ENCODE results near the gene BCAR3. TPM values are rescaled to one million over a fixed set of nuclear protein-coding genes. Genes with fewer than 3 reads are reported as not detected.

Gene BCAR3
- total RNA-seq, 3 donors from 2014 or later (not counting 1 experiment from before 2014, with no cell fraction given): 0.52 to 6.5 (median 2.4) TPM

DNA sequence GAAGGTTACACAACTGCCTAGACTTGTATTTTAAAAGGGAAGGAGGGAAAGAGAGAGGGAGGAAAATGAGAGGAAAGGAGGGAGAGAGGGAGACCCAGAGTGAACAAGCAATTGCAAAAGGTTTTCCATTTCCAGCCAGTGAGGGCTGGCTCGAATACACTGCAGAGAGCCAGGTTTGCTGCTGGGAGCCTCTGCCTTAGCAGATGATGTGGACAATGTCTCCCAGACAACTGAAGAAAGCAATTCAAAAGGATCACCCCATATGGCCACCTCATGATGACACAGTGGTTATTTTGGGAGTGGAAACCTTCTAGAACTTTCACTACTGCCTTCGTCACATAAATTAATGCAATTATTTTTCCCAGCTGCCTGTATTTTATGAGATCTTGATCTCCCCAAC, 86.4 kb downstream of the BCAR3 start:
- Mint-ChIP-seq H3K9me3 (no peaks in the 10 kb centered on the region), H3K4me1 (peaks cover 13 to 17% of the 10 kb centered on the region in 2 donors), H3K4me3 (no peak overlapping the region), H3K27me3 (ENCODE audit: low read depth in 2 of 2) (peaks cover 0 to 7% of the 10 kb centered on the region in 2 donors), H3K27ac (no peak overlapping the region), H3K36me3 (no peaks in the 10 kb centered on the region)
- ATAC-seq (no peak), DNase-seq (no peak)
- 100% methylated on average over 1 of the region's 2 CpGs for WGBS (ENCODE audit: insufficient coverage)
- Histone ChIP-seq H3K9me3 (ENCODE audit: control insufficient read depth, insufficient read depth, low read length) (no peaks in the 10 kb centered on the region), H3K27ac (ENCODE audit: low read length) (no peak overlapping the region), H3K4me1 (ENCODE audit: control insufficient read depth, insufficient read depth, low read length) (peaks cover 14% of the 10 kb centered on the region), H3K27me3 (ENCODE audit: control insufficient read depth, insufficient read depth, low read length) (no peaks in the 10 kb centered on the region), H3K4me3 (ENCODE audit: low read length) (no peak overlapping the region), H3K36me3 (ENCODE audit: control insufficient read depth, insufficient read depth, low read length) (no peaks in the 10 kb centered on the region)
- TF ChIP-seq, protein P1, sequence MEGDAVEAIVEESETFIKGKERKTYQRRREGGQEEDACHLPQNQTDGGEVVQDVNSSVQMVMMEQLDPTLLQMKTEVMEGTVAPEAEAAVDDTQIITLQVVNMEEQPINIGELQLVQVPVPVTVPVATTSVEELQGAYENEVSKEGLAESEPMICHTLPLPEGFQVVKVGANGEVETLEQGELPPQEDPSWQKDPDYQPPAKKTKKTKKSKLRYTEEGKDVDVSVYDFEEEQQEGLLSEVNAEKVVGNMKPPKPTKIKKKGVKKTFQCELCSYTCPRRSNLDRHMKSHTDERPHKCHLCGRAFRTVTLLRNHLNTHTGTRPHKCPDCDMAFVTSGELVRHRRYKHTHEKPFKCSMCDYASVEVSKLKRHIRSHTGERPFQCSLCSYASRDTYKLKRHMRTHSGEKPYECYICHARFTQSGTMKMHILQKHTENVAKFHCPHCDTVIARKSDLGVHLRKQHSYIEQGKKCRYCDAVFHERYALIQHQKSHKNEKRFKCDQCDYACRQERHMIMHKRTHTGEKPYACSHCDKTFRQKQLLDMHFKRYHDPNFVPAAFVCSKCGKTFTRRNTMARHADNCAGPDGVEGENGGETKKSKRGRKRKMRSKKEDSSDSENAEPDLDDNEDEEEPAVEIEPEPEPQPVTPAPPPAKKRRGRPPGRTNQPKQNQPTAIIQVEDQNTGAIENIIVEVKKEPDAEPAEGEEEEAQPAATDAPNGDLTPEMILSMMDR (IDR thresholded peaks at IDR 0.05): no peak
- intact Hi-C loops (cut with micrococcal nuclease): no loop called here

DNA sequence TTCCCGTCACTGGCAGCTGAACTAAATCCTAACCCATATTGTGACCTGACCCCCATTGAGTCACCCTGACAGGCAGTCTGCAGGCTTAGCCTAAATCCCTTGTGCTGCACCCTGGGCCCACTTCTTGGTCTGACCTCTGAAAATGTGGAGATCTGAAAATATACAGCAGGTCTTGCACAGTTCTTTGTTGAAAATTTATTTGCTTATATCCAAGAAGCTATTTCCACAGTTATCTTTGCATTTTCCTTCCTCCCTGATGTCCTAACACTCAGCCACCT, 87.1 kb downstream of the BCAR3 start:
- Mint-ChIP-seq H3K9me3 (no peaks in the 10 kb centered on the region), H3K4me3 (no peak overlapping the region), H3K36me3 (no peaks in the 10 kb centered on the region), H3K4me1 (peaks cover 13 to 19% of the 10 kb centered on the region in 2 donors), H3K27me3 (ENCODE audit: low read depth in 2 of 2) (peaks cover 0 to 7% of the 10 kb centered on the region in 2 donors), H3K27ac (no peak overlapping the region)
- Histone ChIP-seq H3K9me3 (ENCODE audit: control insufficient read depth, insufficient read depth, low read length) (no peaks in the 10 kb centered on the region), H3K36me3 (ENCODE audit: control insufficient read depth, insufficient read depth, low read length) (no peaks in the 10 kb centered on the region), H3K4me1 (ENCODE audit: control insufficient read depth, insufficient read depth, low read length) (peaks cover 14% of the 10 kb centered on the region), H3K4me3 (ENCODE audit: low read length) (no peak overlapping the region), H3K27ac (ENCODE audit: low read length) (no peak overlapping the region), H3K27me3 (ENCODE audit: control insufficient read depth, insufficient read depth, low read length) (no peaks in the 10 kb centered on the region)
- ATAC-seq: no peak
- 91% methylated on average over 1 of the region's 1 CpG for WGBS (ENCODE audit: insufficient coverage)
- TF ChIP-seq, protein P1 (IDR thresholded peaks at IDR 0.05): no peak
- intact Hi-C loops (cut with micrococcal nuclease): no loop called here
- DNase-seq: no peak

DNA sequence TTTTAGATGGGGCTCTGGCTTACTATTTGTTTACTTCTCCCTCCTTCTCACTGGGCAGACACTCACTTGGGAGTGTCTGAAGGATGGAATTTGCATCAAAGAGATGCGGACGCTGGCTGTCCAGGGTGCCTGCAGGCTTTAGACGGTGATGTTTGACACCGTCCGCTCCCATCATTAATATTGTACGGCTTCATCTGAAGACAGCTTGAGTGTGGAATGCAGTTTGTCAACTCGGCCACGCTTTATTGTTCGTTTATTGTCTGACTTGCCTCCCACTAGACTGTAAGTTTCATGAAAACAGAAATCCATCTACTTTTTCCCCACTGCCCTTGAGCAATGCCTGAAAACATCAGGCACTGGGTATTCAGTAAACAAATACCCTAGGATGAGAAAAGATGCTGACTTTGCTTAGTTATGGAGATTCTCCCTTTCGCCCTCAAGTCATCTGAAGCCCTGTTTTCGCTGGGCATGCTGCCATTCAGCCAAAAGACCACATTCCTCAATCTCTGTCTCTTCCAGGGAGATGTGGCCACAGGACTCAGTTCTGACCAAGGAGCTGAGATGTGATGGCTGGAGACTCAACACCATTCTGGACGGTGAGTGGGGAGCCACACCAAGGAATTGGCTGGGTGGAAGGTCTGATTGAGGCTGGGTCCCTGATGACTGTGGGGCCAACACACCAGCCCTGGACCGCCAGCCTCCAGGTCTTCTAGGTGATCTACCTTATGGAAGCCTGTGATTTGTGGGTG, 87.6 kb downstream of the BCAR3 start:
- WGBS (ENCODE audit: insufficient coverage): 91% methylated on average over 13 of the region's 13 CpGs

More for the DNA sequence above, 87.6 kb downstream of the BCAR3 start:
- Mint-ChIP-seq H3K36me3 (no peaks in the 10 kb centered on the region), H3K27ac (no peak overlapping the region), H3K4me3 (no peak overlapping the region), H3K27me3 (ENCODE audit: low read depth in 2 of 2) (peaks cover 0 to 7% of the 10 kb centered on the region in 2 donors), H3K4me1 (peaks cover 13 to 19% of the 10 kb centered on the region in 2 donors), H3K9me3 (no peaks in the 10 kb centered on the region)
- DNase-seq: no peak
- Histone ChIP-seq H3K27ac (ENCODE audit: low read length) (no peak overlapping the region), H3K36me3 (ENCODE audit: control insufficient read depth, insufficient read depth, low read length) (no peaks in the 10 kb centered on the region), H3K27me3 (ENCODE audit: control insufficient read depth, insufficient read depth, low read length) (no peaks in the 10 kb centered on the region), H3K9me3 (ENCODE audit: control insufficient read depth, insufficient read depth, low read length) (no peaks in the 10 kb centered on the region), H3K4me3 (ENCODE audit: low read length) (no peak overlapping the region), H3K4me1 (ENCODE audit: control insufficient read depth, insufficient read depth, low read length) (peaks cover 14% of the 10 kb centered on the region)
- intact Hi-C loops (cut with micrococcal nuclease): no loop called here
- no peak for ATAC-seq
- TF ChIP-seq, protein P1 (IDR thresholded peaks at IDR 0.05): no peak

All from natural killer cell (primary cell).